Sigmoid colon (tissue), 7 donors: ENCODE data around the gene ZBTB34. TPM values are rescaled to one million over a fixed set of nuclear protein-coding genes. Genes with fewer than 3 reads are reported as not detected.

ENCODE experiments used
- DNase-seq: peaks from one replicate; pipeline ENCODE4 v3.0.0-alpha.2; 2019
- H3K27ac ChIP-seq, 4 donors: fragments of 200-600 bp; sonication (generic); one replicate each; pipeline ENCODE4 v1.5.1; 2016 to 2019; ENCODE audit warnings: mild to moderate bottlenecking in 1 of 4
- H3K27me3 ChIP-seq, 3 donors: fragments of 200-600 bp; sonication (generic); one replicate each; pipeline ENCODE4 v1.5.1; 2019; ENCODE audit warnings: mild to moderate bottlenecking in 1 of 3
- H3K36me3 ChIP-seq, 4 donors: fragments of 200-600 bp; sonication (generic); one replicate each; pipeline ENCODE4 v1.5.1; 2016 to 2019
- H3K4me1 ChIP-seq, 4 donors: fragments of 200-600 bp; sonication (generic); one replicate each; pipeline ENCODE4 v1.5.1; 2017 to 2019
- H3K4me3 ChIP-seq, 4 donors: fragments of 200-600 bp; sonication (generic); one replicate each; pipeline ENCODE4 v1.5.1; 2017 to 2019; ENCODE audit warnings: mild to moderate bottlenecking in 2 of 4, moderate library complexity in 1 of 4
- H3K9me3 ChIP-seq, 4 donors: fragments of 200-600 bp in 3 of 4; sonication (generic) in 3 of 4; one replicate each; pipeline versions ENCODE4 v1.5.1 to v1.6.1; 2013 to 2019
- EP300 ChIP-seq, 4 donors: sonication (generic); formaldehyde crosslinking; IDR thresholded peaks; one replicate each; pipeline ENCODE4 v1.6.1; 2017; ENCODE audit warnings: antibody characterized with exemption in 4 of 4
- POLR2A ChIP-seq, 2 donors: fragments of 450-650 bp; IDR thresholded peaks; one replicate each; pipeline ENCODE4 v1.6.1; 2016; ENCODE audit warnings: antibody characterized with exemption in 2 of 2, mild to moderate bottlenecking in 2 of 2, moderate library complexity in 2 of 2
- POLR2AphosphoS5 ChIP-seq, 4 donors: sonication (generic); formaldehyde crosslinking; IDR thresholded peaks; one replicate each; pipeline ENCODE4 v1.6.1; 2017; ENCODE audit warnings: antibody characterized with exemption in 4 of 4
- WGBS, 2 donors: extraction: QIAGEN DNeasy Blood & Tissue Kit; methylation state at CpG; one replicate each; pipeline ENCODE4 v1.1.7; 2013; 5-methylcytosine and 5-hydroxymethylcytosine counted together
- intact Hi-C: fragments of 100-400 bp; cut with DNase I; formaldehyde crosslinking; loops from one replicate; pipeline ENCODE4 v1.15.1; 2023
- polyA plus RNA-seq, 3 donors: library from polyadenylated mRNA; stranded (reverse); fragments of 200-250 nt; gene quantifications; one replicate each; pipeline ENCODE4 v1.2.3, GENCODE V29; 2013
- total RNA-seq, 4 donors: library from RNA; depleted of rRNA; stranded (reverse); fragments of >200 nt; gene quantifications; one replicate each; pipeline ENCODE4 v1.1.0, GENCODE V29; 2016
- TF ChIP-seq, protein P1 (sequence below), 4 experiments: fragments of 450-650 bp in 3 of 4; fragments of 200-600 bp in 1 of 4; IDR thresholded peaks; one replicate each; pipeline ENCODE4 v1.5.1; 2016 to 2019; ENCODE audit warnings: antibody characterized with exemption in 4 of 4, mild to moderate bottlenecking in 3 of 4, moderate library complexity in 2 of 4
- donor health status: healthy with polysubstance abuse.
- donor health status: Bipolar disorder and iron deficiency.
- donor health status: healthy.

The ZBTB34 gene
- total and polyA plus RNA-seq, 7 donors = 1.4 to 11.4 (median 8.9) TPM

DNA sequence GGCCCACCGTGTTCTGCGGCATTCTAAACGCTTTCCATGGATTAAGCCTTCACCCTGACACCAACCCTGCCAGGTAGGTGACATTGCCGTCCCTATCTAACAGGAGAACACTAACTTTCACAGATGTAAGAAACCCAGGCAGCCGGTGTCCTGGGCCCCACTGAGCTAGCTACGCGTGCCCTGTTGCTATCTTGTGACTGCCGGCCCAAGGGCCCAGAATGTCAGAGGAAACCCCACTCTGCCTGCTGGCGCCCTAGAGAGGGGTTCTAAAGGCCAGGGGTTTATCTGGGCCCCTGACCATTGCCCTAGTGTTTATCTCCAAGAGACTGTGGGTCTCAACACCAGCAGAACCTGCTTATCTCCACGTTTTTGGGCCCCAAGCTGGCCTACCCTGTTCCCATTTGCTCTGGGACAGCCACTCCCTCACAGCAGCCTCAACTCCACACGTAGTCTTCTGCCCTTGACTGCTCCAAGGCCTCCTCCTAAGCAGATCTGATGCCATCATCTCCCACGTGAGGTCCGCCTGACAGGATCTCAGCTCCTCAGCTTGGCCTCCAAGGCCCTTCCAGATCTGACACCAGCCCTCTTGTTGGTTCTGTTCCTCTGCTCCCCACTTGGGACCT is 18.1 kb upstream of the ZBTB34 start:
- Histone ChIP-seq H3K36me3 (peaks cover 0 to 19% (median 3%) of the 10 kb centered on the region in 4 donors), H3K4me3 (no peak overlapping the region), H3K9me3 (no peaks in the 10 kb centered on the region), H3K27me3 (no peaks in the 10 kb centered on the region), H3K4me1 (peaks cover 0 to 6% (median 2%) of the 10 kb centered on the region in 4 donors), H3K27ac (no peak overlapping the region)
- intact Hi-C loops = no loop called here
- DNase-seq = no peak
- TF ChIP-seq POLR2AphosphoS5 (IDR thresholded peaks at IDR 0.05) (no peak), POLR2A (IDR thresholded peaks at IDR 0.05) (no peak), EP300 (IDR thresholded peaks at IDR 0.05) (no peak)
- TF ChIP-seq, protein P1, sequence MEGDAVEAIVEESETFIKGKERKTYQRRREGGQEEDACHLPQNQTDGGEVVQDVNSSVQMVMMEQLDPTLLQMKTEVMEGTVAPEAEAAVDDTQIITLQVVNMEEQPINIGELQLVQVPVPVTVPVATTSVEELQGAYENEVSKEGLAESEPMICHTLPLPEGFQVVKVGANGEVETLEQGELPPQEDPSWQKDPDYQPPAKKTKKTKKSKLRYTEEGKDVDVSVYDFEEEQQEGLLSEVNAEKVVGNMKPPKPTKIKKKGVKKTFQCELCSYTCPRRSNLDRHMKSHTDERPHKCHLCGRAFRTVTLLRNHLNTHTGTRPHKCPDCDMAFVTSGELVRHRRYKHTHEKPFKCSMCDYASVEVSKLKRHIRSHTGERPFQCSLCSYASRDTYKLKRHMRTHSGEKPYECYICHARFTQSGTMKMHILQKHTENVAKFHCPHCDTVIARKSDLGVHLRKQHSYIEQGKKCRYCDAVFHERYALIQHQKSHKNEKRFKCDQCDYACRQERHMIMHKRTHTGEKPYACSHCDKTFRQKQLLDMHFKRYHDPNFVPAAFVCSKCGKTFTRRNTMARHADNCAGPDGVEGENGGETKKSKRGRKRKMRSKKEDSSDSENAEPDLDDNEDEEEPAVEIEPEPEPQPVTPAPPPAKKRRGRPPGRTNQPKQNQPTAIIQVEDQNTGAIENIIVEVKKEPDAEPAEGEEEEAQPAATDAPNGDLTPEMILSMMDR (IDR thresholded peaks at IDR 0.05) = no peak
- WGBS, 2 donors = 90 to 93% methylated on average over 13 of the region's 13 CpGs

GRCh38 chr9:126842977-126843799 is 17.3 kb upstream of the ZBTB34 start:
- DNase-seq = no peak
- Histone ChIP-seq H3K27ac (no peak overlapping the region), H3K4me3 (no peak overlapping the region), H3K36me3 (peaks cover 0 to 17% (median 3%) of the 10 kb centered on the region in 4 donors), H3K9me3 (no peaks in the 10 kb centered on the region), H3K4me1 (peaks cover 0 to 6% (median 2%) of the 10 kb centered on the region in 4 donors), H3K27me3 (no peaks in the 10 kb centered on the region)
- intact Hi-C loops = no loop called here
- WGBS, 2 donors = 80 to 87% methylated on average over 10 of the region's 10 CpGs
- TF ChIP-seq POLR2A (IDR thresholded peaks at IDR 0.05) (no peak), POLR2AphosphoS5 (IDR thresholded peaks at IDR 0.05) (no peak), EP300 (IDR thresholded peaks at IDR 0.05) (no peak)
- TF ChIP-seq, protein P1 (IDR thresholded peaks at IDR 0.05) = no peak

- peaks cover 0 to 8% (median under 1%) of the 10 kb centered on the region in 4 donors for H3K36me3 ChIP-seq
- TF ChIP-seq POLR2AphosphoS5 (IDR thresholded peaks at IDR 0.05) = no peak
- no peak overlapping the region for H3K27ac ChIP-seq
- no peak for DNase-seq
- intact Hi-C loops = no loop called here
- no peaks in the 10 kb centered on the region for H3K9me3 ChIP-seq
- H3K4me3 ChIP-seq = no peak overlapping the region
- no peaks in the 10 kb centered on the region for H3K27me3 ChIP-seq
- WGBS, 2 donors = 52 to 69% methylated on average over 5 of the region's 5 CpGs
- H3K4me1 ChIP-seq = peaks cover 0 to 6% (median 2%) of the 10 kb centered on the region in 4 donors
Measured at GRCh38 chr9:126844085-126844484, 16.4 kb upstream of the ZBTB34 start.

DNA sequence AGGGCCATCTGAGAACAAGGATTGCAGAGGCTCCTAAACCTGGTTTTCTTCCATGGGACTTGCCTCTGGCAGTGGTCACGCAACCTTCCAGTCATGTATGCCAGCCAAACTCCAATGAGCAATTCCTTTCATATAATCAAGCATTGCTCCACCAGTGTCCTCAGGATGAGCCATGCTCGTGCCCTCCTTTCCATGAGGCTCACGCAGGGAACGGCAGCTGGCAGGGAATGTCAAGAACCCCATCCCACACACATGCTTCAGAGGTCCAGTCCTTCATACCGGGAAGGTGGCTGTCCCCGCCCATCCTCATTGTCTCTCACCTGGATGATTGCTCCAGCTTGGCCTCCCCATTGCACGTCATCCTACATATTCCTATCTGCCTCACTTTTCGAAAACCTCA is 13.4 kb upstream of the ZBTB34 start:
- no peak for DNase-seq
- intact Hi-C loops = no loop called here

More for the DNA sequence above, 13.4 kb upstream of the ZBTB34 start:
- H3K36me3 ChIP-seq = no peaks in the 10 kb centered on the region
- H3K27me3 ChIP-seq = no peaks in the 10 kb centered on the region
- TF ChIP-seq POLR2A (IDR thresholded peaks at IDR 0.05) = no peak
- no peak for TF ChIP-seq EP300 (IDR thresholded peaks at IDR 0.05)
- TF ChIP-seq, protein P1 (IDR thresholded peaks at IDR 0.05) = no peak
- TF ChIP-seq POLR2AphosphoS5 (IDR thresholded peaks at IDR 0.05) = no peak
- H3K4me1 ChIP-seq = peaks cover 0 to 6% (median 2%) of the 10 kb centered on the region in 4 donors
- 88 to 92% methylated on average over 8 of the region's 8 CpGs for WGBS, 2 donors
- no peak overlapping the region for H3K4me3 ChIP-seq
- no peak overlapping the region for H3K27ac ChIP-seq
- H3K9me3 ChIP-seq = no peaks in the 10 kb centered on the region
